ENCODE data around the gene SNAP29.

DNA sequence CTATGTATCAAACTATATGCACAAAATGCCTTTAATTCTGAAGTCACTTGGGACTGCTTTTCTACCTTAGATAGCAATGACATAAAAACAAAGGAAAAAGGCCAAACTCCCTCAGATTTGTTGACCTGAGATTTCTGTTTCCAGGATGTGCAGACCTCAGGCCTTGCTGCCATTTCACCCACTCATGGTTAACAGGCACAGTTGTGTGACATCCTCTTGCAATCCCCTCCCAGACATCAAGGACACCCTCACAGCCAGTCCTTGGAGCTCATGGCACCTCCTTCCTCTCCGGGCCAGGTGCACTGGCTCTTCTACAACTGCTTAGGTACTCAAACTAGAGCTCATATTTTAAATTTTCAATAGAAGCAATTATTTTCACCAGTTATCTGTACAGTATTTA lies 47.6 kb upstream of the SNAP29 start:
- TF ChIP-seq, protein P1, sequence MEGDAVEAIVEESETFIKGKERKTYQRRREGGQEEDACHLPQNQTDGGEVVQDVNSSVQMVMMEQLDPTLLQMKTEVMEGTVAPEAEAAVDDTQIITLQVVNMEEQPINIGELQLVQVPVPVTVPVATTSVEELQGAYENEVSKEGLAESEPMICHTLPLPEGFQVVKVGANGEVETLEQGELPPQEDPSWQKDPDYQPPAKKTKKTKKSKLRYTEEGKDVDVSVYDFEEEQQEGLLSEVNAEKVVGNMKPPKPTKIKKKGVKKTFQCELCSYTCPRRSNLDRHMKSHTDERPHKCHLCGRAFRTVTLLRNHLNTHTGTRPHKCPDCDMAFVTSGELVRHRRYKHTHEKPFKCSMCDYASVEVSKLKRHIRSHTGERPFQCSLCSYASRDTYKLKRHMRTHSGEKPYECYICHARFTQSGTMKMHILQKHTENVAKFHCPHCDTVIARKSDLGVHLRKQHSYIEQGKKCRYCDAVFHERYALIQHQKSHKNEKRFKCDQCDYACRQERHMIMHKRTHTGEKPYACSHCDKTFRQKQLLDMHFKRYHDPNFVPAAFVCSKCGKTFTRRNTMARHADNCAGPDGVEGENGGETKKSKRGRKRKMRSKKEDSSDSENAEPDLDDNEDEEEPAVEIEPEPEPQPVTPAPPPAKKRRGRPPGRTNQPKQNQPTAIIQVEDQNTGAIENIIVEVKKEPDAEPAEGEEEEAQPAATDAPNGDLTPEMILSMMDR (IDR thresholded peaks at IDR 0.05; ENCODE audit: low read length), result no peak
- TF ChIP-seq EZH2 (optimal IDR thresholded peaks at IDR 0.05; ENCODE audit: low read depth, low read length), result no peak

All from MM.1S (cell line).